GM12878 (cell line): ENCODE results near the gene SNX2. TPM values are rescaled to one million over a fixed set of nuclear protein-coding genes. Genes with fewer than 3 reads are reported as not detected.
A peak's percentile ranks its signal among the peaks of the same experiment; 100 is the strongest.

Experiments used
- ATAC-seq: fragments of 200-7000 bp; cut with Tn5 transposase; 3 replicates; pipeline ENCODE4 v1.9.1; 2020; ENCODE audit warnings: mild to moderate bottlenecking, moderate library complexity
- BruUV-seq: library from RNA; stranded (reverse); fragments of 400-500 nt; replicated peaks from 2 replicates; lab custom pipeline; 2021; lab: Mats Ljungman, UMichigan
- CTCF ChIA-PET: fragments of 300-600 bp; sonication (Branson Sonifier 250); formaldehyde crosslinking; extraction: SDS; loops from one replicate; lab custom pipeline; 2021; ENCODE audit warnings: inconsistent platforms; lab: Yijun Ruan, JAX
- POLR2A ChIA-PET: fragments of 350-600 bp; formaldehyde crosslinking; extraction: SDS; loops from one replicate; lab custom pipeline; 2021; ENCODE audit warnings: inconsistent platforms; lab: Charles Lee
- RAD21 ChIA-PET: fragments of 300-600 bp; sonication (Branson Sonifier 250); formaldehyde crosslinking; loops from one replicate; lab custom pipeline; 2023; ENCODE audit warnings: antibody characterized with exemption; ENCODE audit not compliant: unreplicated experiment; lab: Charles Lee
- SMC1A ChIA-PET: fragments of 300-600 bp; sonication (Branson Sonifier 250); formaldehyde crosslinking; loops from one replicate; lab custom pipeline; 2023; ENCODE audit not compliant: unreplicated experiment, uncharacterized antibody; lab: Charles Lee
- DNase-seq: peaks from one replicate; pipeline ENCODE4 v3.0.0-alpha.2; 2011; ENCODE audit warnings: low read depth, low spot score
- FAIRE-seq: peaks from 3 replicates; lab custom pipeline; 2011; peaks lifted over from hg19 to GRCh38; lab: Jason Lieb, UNC
- H2AFZ ChIP-seq: 2 replicates; pipeline ENCODE4 v1.6.0; 2011; ENCODE audit warnings: low read depth, low read length, control low read depth; ENCODE audit not compliant: control insufficient read depth
- H3K27ac ChIP-seq: 2 replicates; pipeline ENCODE4 v1.5.1; 2011; ENCODE audit warnings: control low read depth; ENCODE audit not compliant: control insufficient read depth, insufficient read depth
- H3K27me3 ChIP-seq, 2 experiments: replicated peaks in 1 of 2; 2 replicates each; pipeline versions ENCODE4 v1.6.0 to v1.6.1; 2011; ENCODE audit warnings: low read length in 1 of 2; ENCODE audit not compliant: control insufficient read depth in 2 of 2, insufficient read depth in 2 of 2
- H3K36me3 ChIP-seq, 2 experiments: 2 replicates each; pipeline ENCODE4 v1.5.1; 2011; ENCODE audit warnings: low read length in 1 of 2; ENCODE audit not compliant: control insufficient read depth in 2 of 2, insufficient read depth in 2 of 2
- H3K4me1 ChIP-seq: 2 replicates; pipeline ENCODE4 v1.6.1; 2011; ENCODE audit warnings: mild to moderate bottlenecking, low read length, moderate library complexity, mixed read lengths; ENCODE audit not compliant: control insufficient read depth, insufficient read depth
- H3K4me2 ChIP-seq: 2 replicates; pipeline ENCODE4 v1.6.0; 2011; ENCODE audit warnings: control low read depth; ENCODE audit not compliant: control insufficient read depth, insufficient read depth
- H3K4me3 ChIP-seq: fragments of 200-600 bp; sonication (generic); 2 replicates; pipeline ENCODE4 v1.5.1; 2016
- H3K79me2 ChIP-seq: 2 replicates; pipeline ENCODE4 v1.6.0; 2011; ENCODE audit warnings: low read length; ENCODE audit not compliant: control insufficient read depth, insufficient read depth
- H3K9ac ChIP-seq: 2 replicates; pipeline ENCODE4 v1.8.0; 2011; ENCODE audit warnings: low read length, control low read depth, mixed read lengths; ENCODE audit not compliant: control insufficient read depth, insufficient read depth
- H3K9me3 ChIP-seq: replicated peaks from 3 replicates; pipeline ENCODE4 v1.5.1; 2011; ENCODE audit warnings: mild to moderate bottlenecking, low read length; ENCODE audit not compliant: control insufficient read depth, insufficient read depth
- H4K20me1 ChIP-seq: 2 replicates; pipeline ENCODE4 v1.6.0; 2011; ENCODE audit not compliant: control insufficient read depth, insufficient read depth
- ATF7 ChIP-seq: fragments of 450-650 bp; IDR thresholded peaks from 2 replicates; pipeline ENCODE4 v1.6.1; 2016; ENCODE audit warnings: low read depth, mild to moderate bottlenecking
- CBX3 ChIP-seq: fragments of 200-600 bp; sonication (generic); IDR thresholded peaks from 2 replicates; pipeline ENCODE4 v1.6.1; 2016; ENCODE audit warnings: low read depth, borderline replicate concordance
- DPF2 ChIP-seq: fragments of 450-650 bp; IDR thresholded peaks from 2 replicates; pipeline ENCODE4 v1.6.1; 2017; ENCODE audit warnings: mild to moderate bottlenecking
- EED ChIP-seq: sonication (generic); IDR thresholded peaks from 2 replicates; pipeline ENCODE4 v1.6.1; 2016; ENCODE audit warnings: antibody characterized with exemption, low read depth
- IKZF1 ChIP-seq: fragments of 450-650 bp; conservative IDR thresholded peaks from 2 replicates; pipeline ENCODE4 v1.6.1; 2017; ENCODE audit warnings: antibody characterized with exemption, mild to moderate bottlenecking
- IKZF2 ChIP-seq, 2 experiments: fragments of 450-650 bp; IDR thresholded peaks; 2 replicates each; pipeline ENCODE4 v1.6.1; 2017; ENCODE audit warnings: mild to moderate bottlenecking in 2 of 2, moderate library complexity in 2 of 2
- IRF4 ChIP-seq: IDR thresholded peaks from 2 replicates; pipeline ENCODE4 v1.6.1; 2011; ENCODE audit warnings: low read depth, low read length
- JUNB ChIP-seq: IDR thresholded peaks from 2 replicates; pipeline ENCODE4 v1.6.1; 2016; ENCODE audit warnings: antibody characterized with exemption, mild to moderate bottlenecking
- MTA2 ChIP-seq: fragments of 450-650 bp; IDR thresholded peaks from 2 replicates; pipeline ENCODE4 v1.6.1; 2016; ENCODE audit warnings: low read depth, mild to moderate bottlenecking, moderate library complexity
- NFIC ChIP-seq: IDR thresholded peaks from 2 replicates; pipeline ENCODE4 v1.6.1; 2012; ENCODE audit warnings: low read depth, mild to moderate bottlenecking, inconsistent platforms, low read length, moderate library complexity
- POU2F2 ChIP-seq: IDR thresholded peaks from 3 replicates; pipeline ENCODE4 v1.6.1; 2011; ENCODE audit warnings: low read depth, mild to moderate bottlenecking, low read length, borderline replicate concordance
- SIN3A ChIP-seq: IDR thresholded peaks from 2 replicates; pipeline ENCODE4 v1.6.1; 2012; ENCODE audit warnings: low read depth, low read length, improper control_type of control experiment
- ZNF24 ChIP-seq: fragments of 450-650 bp; IDR thresholded peaks from 2 replicates; pipeline ENCODE4 v1.6.1; 2017; ENCODE audit warnings: antibody characterized with exemption, mild to moderate bottlenecking
- WGBS: methylation state at CpG from one replicate; pipeline ENCODE4 v1.1.6; 2016; ENCODE audit warnings: low lambda C conversion rate; ENCODE audit not compliant: insufficient replicate concordance, insufficient coverage; ENCODE audit errors: missing lambda C conversion rate; 5-methylcytosine and 5-hydroxymethylcytosine counted together
- in situ Hi-C: fragments of 300-500 bp; cut with MboI; formaldehyde crosslinking; loops from 9 replicates; pipeline ENCODE4 v1.14.3; 2018; ENCODE audit warnings: mixed read lengths
- intact Hi-C: fragments of 100-400 bp; cut with micrococcal nuclease; formaldehyde crosslinking; loops from one replicate; pipeline ENCODE4 v1.14.2; 2022; ENCODE audit not compliant: unreplicated experiment
- polyA plus RNA-seq, 11 experiments: library from polyadenylated mRNA; depleted of rRNA in 4 of 11; unstranded in 6 of 11; stranded (reverse) in 5 of 11; fragments of >200 nt; fragmentation: Nextera tagmentation in 4 of 11; fragmentation: Illumina TruSeq in 1 of 11; extraction: Ambion mirVana in 4 of 11; extraction: Trizol in 1 of 11; gene quantifications; 1 replicate in 1 of 11; 2 replicates in 10 of 11; pipeline versions ENCODE4 v1.2.1 to v1.2.3, GENCODE V29; 2011 to 2016; ENCODE audit warnings: inconsistent platforms in 2 of 11, missing spikeins in 2 of 11, low read depth in 1 of 11
- total RNA-seq, 4 experiments: library from RNA; depleted of rRNA in 3 of 4; stranded (reverse); fragments of >200 nt in 3 of 4; fragmentation: Illumina TruSeq in 1 of 4; extraction: Trizol in 1 of 4; gene quantifications; 2 replicates each; pipeline versions ENCODE4 v1.2.1 to v1.2.3, GENCODE V29; 2013 to 2021
- TF ChIP-seq, protein P1 (sequence below): fragments of 450-650 bp; IDR thresholded peaks from 2 replicates; pipeline ENCODE4 v1.6.1; 2014; ENCODE audit warnings: mild to moderate bottlenecking

Gene SNX2
- total and polyA plus RNA-seq, 10 of the 15 experiments (the other 5 are each of a cell fraction or from before 2014, with no cell fraction given), result 46.3 to 84.3 (median 63.0) TPM

DNA sequence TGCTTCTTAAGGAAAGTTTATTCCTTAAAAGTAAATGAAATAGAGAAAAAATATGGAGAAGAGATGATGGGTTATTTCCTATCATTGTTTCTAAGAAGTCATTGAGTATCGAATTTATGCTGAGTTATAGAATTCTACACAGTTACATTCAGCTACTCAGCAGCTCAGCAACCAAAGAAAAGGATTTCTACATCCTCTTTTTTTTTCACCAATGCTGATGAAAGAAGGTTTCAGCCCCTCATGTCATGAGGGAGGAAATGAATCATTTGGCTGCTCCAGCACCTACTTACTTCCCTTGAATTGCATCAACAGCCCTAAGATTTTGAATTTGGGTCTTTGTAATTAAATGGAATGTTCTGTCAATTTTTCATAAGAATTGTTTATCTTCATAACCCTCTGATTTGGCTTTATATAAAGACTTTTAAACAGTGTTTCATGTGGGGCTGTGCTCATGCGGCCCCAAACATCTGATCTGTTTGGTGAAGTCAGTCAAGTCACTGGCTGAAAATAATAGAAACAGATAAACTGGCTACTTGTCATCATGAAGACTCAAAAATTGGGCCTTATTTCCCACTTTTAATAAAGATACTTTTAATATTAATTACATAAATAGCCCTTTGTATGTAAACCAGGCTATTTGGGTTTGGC is 18.5 kb upstream of the SNX2 start (continued):
- 0 out of 2 replicates have a peak, but pooled peaks have one; percentile 10 for TF ChIP-seq ATF7
- peak; percentile 44 for TF ChIP-seq EED
- TF ChIP-seq, protein P1, sequence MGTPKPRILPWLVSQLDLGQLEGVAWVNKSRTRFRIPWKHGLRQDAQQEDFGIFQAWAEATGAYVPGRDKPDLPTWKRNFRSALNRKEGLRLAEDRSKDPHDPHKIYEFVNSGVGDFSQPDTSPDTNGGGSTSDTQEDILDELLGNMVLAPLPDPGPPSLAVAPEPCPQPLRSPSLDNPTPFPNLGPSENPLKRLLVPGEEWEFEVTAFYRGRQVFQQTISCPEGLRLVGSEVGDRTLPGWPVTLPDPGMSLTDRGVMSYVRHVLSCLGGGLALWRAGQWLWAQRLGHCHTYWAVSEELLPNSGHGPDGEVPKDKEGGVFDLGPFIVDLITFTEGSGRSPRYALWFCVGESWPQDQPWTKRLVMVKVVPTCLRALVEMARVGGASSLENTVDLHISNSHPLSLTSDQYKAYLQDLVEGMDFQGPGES, result no peak

DNA sequence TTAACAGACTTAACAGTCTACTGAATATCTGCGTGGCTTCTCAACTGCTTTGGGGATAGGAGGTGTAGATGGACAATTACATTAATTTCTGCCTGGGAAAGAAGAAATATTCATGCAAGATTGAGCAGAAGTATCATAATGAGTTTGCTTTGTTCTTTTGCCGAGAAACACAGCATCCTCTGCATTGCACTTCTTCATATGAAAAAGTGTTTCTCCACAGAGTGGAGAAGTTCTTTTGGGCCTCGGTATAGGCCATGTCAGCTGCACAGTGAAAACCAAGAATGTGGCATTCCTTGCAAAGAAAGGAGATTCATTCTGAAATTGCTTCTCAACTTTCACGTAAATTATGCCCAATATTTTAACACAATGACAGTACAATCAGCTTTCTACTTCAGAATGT is 17.6 kb upstream of the SNX2 start:
- Histone ChIP-seq H3K4me1 (peaks cover 17% of the 10 kb centered on the region), H3K79me2 (no peaks in the 10 kb centered on the region), H3K9me3 (no peaks in the 10 kb centered on the region), H3K27me3 (no peaks in the 10 kb centered on the region), H3K4me3 (no peak overlapping the region), H3K9ac (no peak overlapping the region; the same call in 1 of the 2 replicates), H3K4me2 (peak overlapping the region; percentile 59), H3K36me3 (no peaks in the 10 kb centered on the region), H2AFZ (peak overlapping the region; percentile 66), H3K27ac (peak overlapping the region; percentile 66), H4K20me1 (no peaks in the 10 kb centered on the region)
- CTCF ChIA-PET, result interaction anchor here (0.6 to 2.7 kb wide), 3 partner anchors 12 to 53 kb away, joined by 3 to 11 read pairs (median 3); no protein-coding TSS in a partner anchor
- TF ChIP-seq JUNB (peak; percentile 60), MTA2 (0 out of 2 replicates have a peak, but pooled peaks have one; percentile 36), IKZF1 (no peak), IRF4 (peak; percentile 51; the same call in 1 of the 2 replicates), NFIC (peak; percentile 35; the same call in 1 of the 2 replicates), SIN3A (no peak), CBX3 (no peak), DPF2 (no peak), ZNF24 (peak; percentile 67; the same call in 1 of the 2 replicates), POU2F2 (no peak), IKZF2 (IDR thresholded peaks at IDR 0.05) (0 out of 4 replicates have a peak, but pooled peaks of 1 of the 2 experiments have one; percentile 26)
- intact Hi-C loops (loop anchor here (2.0 to 5.0 kb wide), 3 partner anchors 18 to 55 kb away; partner anchors contain the start of gene SNX2), in situ Hi-C loops (no loop called here)
- SMC1A ChIA-PET, result interaction anchor here (0.7 to 1.4 kb wide), 4 partner anchors 53 to 662 kb away, joined by 3 to 5 read pairs (median 4); no protein-coding TSS in a partner anchor
- ATAC-seq, result peak; percentile 75
- no TSS peak for BruUV-seq
- POLR2A ChIA-PET, result no interaction called here
- DNase-seq, result no peak
- WGBS, result 0% methylated on average over 4 of the region's 4 CpGs
- RAD21 ChIA-PET, result interaction anchor here (0.8 to 1.3 kb wide), 2 partner anchors 16 to 55 kb away, joined by 3 read pairs; no protein-coding TSS in a partner anchor
- FAIRE-seq, result no peak
